Body of pancreas (tissue), 4 donors: ENCODE data around the gene MICU2.
A peak's percentile ranks its signal among the peaks of the same experiment; 100 is the strongest.

Experiments used
- POLR2A ChIP-seq, 3 donors: fragments of 450-650 bp; IDR thresholded peaks; one replicate each; pipeline ENCODE4 v1.6.1; 2016; ENCODE audit warnings: antibody characterized with exemption in 3 of 3, mild to moderate bottlenecking in 2 of 3
- TF ChIP-seq, protein P1 (sequence below), 7 experiments: fragments of 450-650 bp in 4 of 7; fragments of 200-600 bp in 3 of 7; sonication (generic) in 3 of 7; IDR thresholded peaks; one replicate each; pipeline ENCODE4 v1.5.1; 2016 to 2019; ENCODE audit warnings: antibody characterized with exemption in 7 of 7

- peak; percentile 98 to 99 (median 98) for TF ChIP-seq POLR2A (IDR thresholded peaks at IDR 0.05)
- TF ChIP-seq, protein P1, sequence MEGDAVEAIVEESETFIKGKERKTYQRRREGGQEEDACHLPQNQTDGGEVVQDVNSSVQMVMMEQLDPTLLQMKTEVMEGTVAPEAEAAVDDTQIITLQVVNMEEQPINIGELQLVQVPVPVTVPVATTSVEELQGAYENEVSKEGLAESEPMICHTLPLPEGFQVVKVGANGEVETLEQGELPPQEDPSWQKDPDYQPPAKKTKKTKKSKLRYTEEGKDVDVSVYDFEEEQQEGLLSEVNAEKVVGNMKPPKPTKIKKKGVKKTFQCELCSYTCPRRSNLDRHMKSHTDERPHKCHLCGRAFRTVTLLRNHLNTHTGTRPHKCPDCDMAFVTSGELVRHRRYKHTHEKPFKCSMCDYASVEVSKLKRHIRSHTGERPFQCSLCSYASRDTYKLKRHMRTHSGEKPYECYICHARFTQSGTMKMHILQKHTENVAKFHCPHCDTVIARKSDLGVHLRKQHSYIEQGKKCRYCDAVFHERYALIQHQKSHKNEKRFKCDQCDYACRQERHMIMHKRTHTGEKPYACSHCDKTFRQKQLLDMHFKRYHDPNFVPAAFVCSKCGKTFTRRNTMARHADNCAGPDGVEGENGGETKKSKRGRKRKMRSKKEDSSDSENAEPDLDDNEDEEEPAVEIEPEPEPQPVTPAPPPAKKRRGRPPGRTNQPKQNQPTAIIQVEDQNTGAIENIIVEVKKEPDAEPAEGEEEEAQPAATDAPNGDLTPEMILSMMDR (IDR thresholded peaks at IDR 0.05): peak in 3 of 7 experiments; percentile 23 to 37 (median 32)
These were observed at the start of gene MICU2 for GRCh38 chr13:21603531-21604448.
